CD4-positive, alpha-beta T cell treated with Interleukin-15 for 1 hour (primary cell): Measurements from ENCODE around the gene CHST11.

ENCODE experiments used
- DNase-seq: peaks from one replicate; pipeline ENCODE4 v3.0.0-alpha.2; 2020

The CHST11 gene

DNA sequence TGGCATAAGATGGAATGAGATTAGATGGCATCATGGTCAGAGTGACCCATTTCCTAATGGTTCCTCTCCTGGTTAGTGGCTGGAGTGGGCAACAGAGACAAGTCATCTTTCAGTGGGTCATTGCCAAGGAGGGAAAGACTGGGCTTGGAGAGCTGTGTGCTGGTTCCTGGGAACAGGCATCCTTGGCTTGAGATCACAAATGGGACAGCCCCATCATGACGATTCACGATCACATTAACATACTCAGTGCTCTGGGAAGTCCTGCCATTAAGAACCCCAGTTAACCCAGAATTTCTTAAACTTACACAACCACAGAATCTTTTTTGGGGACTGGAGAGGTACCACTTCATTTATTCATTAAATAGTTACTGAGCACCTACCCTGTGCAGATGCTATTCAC, 27.3 kb downstream of the CHST11 start:
- DNase-seq, result no peak

GRCh38 chr12:104485651-104486362, 29.1 kb downstream of the CHST11 start:
- peak; percentile 44 for DNase-seq

GRCh38 chr12:104486363-104486750, 29.6 kb downstream of the CHST11 start:
- no peak for DNase-seq

GRCh38 chr12:104486943-104487819, 30.4 kb downstream of the CHST11 start:
- DNase-seq, result no peak

DNA sequence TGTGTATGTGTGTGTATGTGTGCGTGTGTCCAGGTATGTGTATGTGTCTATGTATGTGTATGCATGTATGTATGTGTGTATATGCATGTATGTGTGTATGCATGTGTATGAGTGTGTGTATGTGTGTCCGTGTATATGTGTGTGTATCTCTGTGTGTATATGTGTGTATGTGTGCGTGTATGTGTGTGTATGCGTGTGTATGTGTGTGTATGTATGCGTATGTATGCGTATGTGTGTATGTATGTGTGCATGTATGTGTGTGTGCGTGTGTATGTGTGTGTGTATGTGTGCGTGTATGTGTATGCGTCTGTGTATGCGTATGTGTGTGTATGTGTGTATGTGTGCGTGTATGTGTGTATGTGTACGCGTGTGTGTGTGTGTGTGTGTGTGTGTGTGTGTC, 31.6 kb downstream of the CHST11 start:
- DNase-seq, result no peak

GRCh38 chr12:104490186-104490585, 33.4 kb downstream of the CHST11 start:
- DNase-seq, result no peak

DNA sequence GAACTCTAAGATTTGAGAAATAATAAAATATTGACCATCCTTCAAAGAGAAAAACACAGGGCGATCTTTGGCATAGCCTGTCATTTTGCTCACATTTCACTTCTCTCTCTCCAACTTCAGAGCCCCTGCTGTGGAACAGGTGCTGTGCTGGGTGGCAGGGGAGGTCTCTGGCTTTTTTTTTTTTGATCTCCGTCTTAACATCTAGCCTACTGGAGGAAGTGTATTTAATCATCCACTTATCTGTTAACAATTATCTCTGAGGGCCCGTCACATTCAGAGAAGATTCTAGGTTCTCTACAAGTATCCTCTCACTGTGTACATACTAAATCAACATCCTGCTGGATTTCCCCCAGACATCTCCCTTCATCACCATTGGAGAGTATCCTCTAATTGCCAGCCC, 34.1 kb downstream of the CHST11 start:
- DNase-seq, result no peak

DNA sequence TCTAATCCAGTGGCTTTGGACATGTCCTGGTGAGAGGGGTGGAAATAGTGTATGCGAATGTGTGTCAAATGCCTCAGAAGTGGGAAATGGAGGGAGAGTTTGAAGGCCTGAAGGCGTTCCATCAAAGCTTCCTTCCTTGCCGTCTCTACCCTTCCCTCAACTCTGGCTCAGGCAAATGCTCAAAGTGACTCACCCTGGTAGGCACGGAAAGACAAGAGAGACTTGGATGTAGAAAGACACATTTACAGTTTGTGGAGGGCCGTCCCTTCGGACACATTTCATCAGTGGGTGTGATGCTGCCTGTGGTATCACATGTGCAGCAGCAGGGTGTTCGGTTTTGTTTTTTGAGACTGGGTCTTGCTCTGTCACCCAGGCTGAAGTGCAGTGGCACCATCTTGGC, 36.7 kb downstream of the CHST11 start:
- no peak for DNase-seq

- peak; percentile 58 for DNase-seq
Measured at GRCh38 chr12:104494137-104494792, 37.5 kb downstream of the CHST11 start.

DNA sequence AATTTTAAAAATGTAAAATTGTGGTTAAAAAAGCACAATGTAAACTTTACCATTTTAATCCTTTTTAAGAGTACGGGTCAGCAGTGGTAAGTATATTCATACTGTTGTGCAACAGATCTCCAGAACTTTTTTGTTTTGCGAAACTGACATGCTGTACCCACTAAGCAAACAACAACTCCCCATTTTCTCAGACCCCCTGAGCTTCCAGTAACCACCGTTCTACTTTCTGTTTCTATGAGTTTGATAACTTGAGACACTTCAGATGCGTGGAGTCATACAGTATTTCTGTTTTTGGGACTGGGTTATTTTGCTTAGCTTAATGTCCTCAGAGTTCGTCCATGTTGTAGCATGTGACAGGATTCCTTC, 38.0 kb downstream of the CHST11 start:
- no peak for DNase-seq

- no peak for DNase-seq
Measured at GRCh38 chr12:104495786-104496185, 39.0 kb downstream of the CHST11 start.

GRCh38 chr12:104496336-104496735, 39.6 kb downstream of the CHST11 start:
- DNase-seq, result no peak

DNA sequence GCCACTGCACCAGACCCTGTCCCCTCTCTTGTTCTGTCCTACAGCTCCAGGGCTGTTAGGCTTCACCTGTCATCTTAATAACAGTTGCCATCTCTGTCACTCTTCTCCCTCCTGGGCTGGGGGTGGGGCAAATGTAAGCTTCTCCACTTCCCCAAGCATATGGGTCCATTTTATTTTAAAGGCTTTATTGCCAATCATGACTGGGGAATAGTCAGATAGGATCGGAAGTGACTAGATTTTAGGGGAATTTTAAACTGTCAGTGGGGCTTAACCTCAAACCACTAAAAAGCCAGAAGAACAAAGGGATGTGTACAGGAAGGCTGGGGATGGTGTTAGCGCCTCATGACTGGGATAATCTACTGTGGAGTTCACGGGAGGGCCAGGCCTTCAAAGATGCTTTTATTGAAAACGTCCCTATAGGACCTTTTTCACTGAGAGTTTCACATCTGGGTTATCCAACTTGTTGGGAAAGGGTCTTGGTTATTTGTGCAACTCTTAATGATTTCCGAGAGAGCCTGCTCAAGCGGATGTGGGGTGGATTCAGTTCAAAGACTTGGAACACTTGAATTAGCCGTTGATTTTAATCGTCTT, 41.6 kb downstream of the CHST11 start:
- DNase-seq, result no peak

DNA sequence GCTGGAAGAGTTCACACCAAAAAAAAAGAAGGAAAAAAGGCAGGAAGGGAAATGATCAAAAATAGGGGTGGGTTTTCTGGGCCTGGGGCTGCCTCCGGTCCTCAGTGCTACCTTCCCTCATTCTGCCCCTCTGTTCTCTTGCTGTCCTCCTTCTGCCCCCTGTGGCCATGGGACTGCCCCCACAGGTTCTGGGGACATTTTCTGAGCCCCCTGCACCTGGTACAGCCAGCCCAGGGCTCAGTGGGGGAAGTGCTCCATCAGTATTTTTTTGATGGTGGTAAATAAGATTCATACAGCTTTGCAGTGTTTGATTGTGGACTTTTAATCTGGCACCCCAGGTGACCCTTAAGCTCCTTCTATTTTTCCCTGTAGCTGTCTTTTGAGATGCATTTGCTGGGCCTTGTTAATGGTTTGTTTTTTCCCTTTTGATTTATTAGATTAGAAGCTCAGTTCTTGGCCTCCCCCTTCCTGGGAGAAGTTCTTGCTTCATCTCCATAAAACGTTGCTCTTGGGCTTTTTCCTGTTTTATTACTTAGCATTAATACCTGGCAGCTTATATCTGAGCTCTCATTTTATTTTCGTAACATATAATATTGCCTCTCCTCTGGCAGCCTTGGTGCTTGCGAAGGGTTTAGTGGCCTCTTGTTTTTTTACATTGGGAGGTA, 43.1 kb downstream of the CHST11 start:
- DNase-seq, result no peak

GRCh38 chr12:104501115-104501514, 44.4 kb downstream of the CHST11 start:
- no peak for DNase-seq

- DNase-seq, result no peak
Measured at GRCh38 chr12:104501660-104502059, 44.9 kb downstream of the CHST11 start.

GRCh38 chr12:104502217-104502616, 45.5 kb downstream of the CHST11 start:
- no peak for DNase-seq

GRCh38 chr12:104502638-104503037, 45.9 kb downstream of the CHST11 start:
- no peak for DNase-seq

- no peak for DNase-seq
Measured at GRCh38 chr12:104503191-104503590, 46.4 kb downstream of the CHST11 start.

DNA sequence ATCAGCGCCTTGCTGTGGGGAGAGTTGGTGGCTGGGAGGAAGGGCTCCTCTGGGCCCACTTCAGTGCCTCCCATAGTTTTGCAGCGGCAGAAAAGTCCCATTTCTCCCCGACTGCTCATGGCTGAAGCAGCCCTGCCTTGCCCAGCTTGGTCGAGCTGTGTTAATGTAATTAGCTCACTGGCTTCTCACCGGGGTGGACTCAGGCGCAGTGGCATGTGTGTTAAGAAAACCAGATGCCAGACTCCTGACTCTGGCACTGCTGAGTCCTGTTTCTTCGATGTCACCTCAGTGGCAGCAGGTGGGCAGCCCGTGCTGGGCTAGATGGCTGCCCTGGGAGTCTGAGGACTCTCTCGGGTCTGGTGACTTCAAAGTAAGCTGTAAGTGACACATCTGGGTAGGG, 47.4 kb downstream of the CHST11 start:
- DNase-seq, result no peak

DNA sequence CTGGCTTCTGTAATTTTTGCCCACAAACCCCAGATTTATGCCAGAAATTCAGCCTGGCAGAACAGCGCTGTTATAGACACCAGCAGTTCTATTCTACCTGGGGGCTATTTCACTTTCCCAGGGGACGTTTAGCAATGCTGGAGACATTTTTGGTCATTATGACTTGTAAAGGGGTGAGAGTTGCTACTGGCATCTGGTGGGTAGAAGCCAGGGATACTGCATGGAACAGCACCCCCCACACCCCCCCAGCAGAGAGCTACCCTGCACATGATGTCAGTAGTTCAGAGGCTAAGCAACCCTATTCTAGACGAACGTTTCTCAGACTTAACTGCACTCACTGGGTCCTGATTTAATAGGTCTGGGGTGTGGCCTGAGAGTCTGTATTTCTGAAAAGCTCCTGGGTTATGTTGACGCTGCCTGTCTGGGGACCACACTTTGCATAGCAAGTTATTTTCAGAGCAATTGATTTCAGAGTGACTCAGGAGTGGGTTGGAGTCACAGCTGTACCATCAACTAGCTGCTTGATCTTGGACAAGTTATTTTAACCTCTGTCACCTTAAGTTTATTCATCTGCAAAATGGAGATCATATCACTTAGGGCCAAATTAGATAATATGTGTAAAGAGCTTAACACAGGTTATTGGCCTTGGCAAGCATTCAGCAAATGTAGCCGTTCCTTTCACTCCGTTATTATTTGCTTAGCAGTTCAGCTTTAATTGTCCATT, 48.5 kb downstream of the CHST11 start:
- no peak for DNase-seq
